Nephron progenitor cell (in vitro differentiated cells): ENCODE measurements around the gene CACNA1C.

Experiments
- DNase-seq: peaks from one replicate; pipeline ENCODE4 v3.0.0; 2021
- H3K27ac Mint-ChIP-seq: 2 replicates; pipeline ENCODE4 v1.8.0; 2021; ENCODE audit warnings: mild to moderate bottlenecking, moderate library complexity, mixed read lengths
- H3K27me3 Mint-ChIP-seq: 2 replicates; pipeline ENCODE4 v1.8.0; 2021; ENCODE audit warnings: mild to moderate bottlenecking, low read depth, mixed read lengths; ENCODE audit not compliant: poor library complexity
- H3K36me3 Mint-ChIP-seq: 2 replicates; pipeline ENCODE4 v1.8.0; 2021; ENCODE audit warnings: low read depth, mixed read lengths
- H3K4me1 Mint-ChIP-seq: 2 replicates; pipeline ENCODE4 v1.8.0; 2021; ENCODE audit warnings: mixed read lengths
- H3K4me3 Mint-ChIP-seq: 2 replicates; pipeline ENCODE4 v1.8.0; 2021; ENCODE audit warnings: mild to moderate bottlenecking, moderate library complexity, mixed read lengths
- H3K9me3 Mint-ChIP-seq: 2 replicates; pipeline ENCODE4 v1.8.0; 2021; ENCODE audit warnings: mild to moderate bottlenecking, moderate library complexity, mixed read lengths
- CTCF ChIP-seq: fragments of 200-600 bp; sonication (generic); IDR thresholded peaks from 2 replicates; pipeline ENCODE4 v1.5.0; 2021; ENCODE audit warnings: antibody characterized with exemption

Gene CACNA1C

GRCh38 chr12:2052826-2053678, at the start of gene CACNA1C:
Gene CACNA1C, plus strand, starts transcription at chr12:2052987. Its CDS starts 576 bp downstream, at chr12:2053563.
- peak within 1 kb of the TSS; percentile 88 for H3K4me3 Mint-ChIP-seq
- peak; percentile 81 for DNase-seq
- no peak for TF ChIP-seq CTCF
- peaks cover 45% of the 10 kb centered on the region for H3K4me1 Mint-ChIP-seq
- no peaks in the 10 kb centered on the region for H3K36me3 Mint-ChIP-seq
- H3K27ac Mint-ChIP-seq, result no peak within 1 kb of the TSS
- H3K27me3 Mint-ChIP-seq, result peaks cover 87% of the 10 kb centered on the region
- H3K9me3 Mint-ChIP-seq, result no peaks in the 10 kb centered on the region

- H3K27me3 Mint-ChIP-seq, result no peaks in the 10 kb centered on the region
- peaks cover 36% of the 10 kb centered on the region for H3K4me1 Mint-ChIP-seq
- H3K36me3 Mint-ChIP-seq, result peaks cover 5% of the 10 kb centered on the region
These were observed 49.1 kb upstream of the CACNA1C start for GRCh38 chr12:2003676-2004112.

GRCh38 chr12:2004113-2004929, 48.5 kb upstream of the CACNA1C start, which contains the start of gene DCP1B:
Gene DCP1B, minus strand, starts transcription at chr12:2004457. Its CDS starts 26 bp downstream, at chr12:2004431.
- Mint-ChIP-seq H3K4me3 (peak within 1 kb of the TSS; percentile 99), H3K27me3 (no peaks in the 10 kb centered on the region), H3K9me3 (no peaks in the 10 kb centered on the region), H3K27ac (peak within 1 kb of the TSS; percentile 99), H3K36me3 (peaks cover 5% of the 10 kb centered on the region), H3K4me1 (peaks cover 36% of the 10 kb centered on the region)
- peak; percentile 98 for DNase-seq
- no peak for TF ChIP-seq CTCF

More at GRCh38 chr12:2003676-2004112, 49.1 kb upstream of the CACNA1C start:
- DNase-seq, result no peak
- no peak for TF ChIP-seq CTCF
- peak overlapping the region; percentile 99 for H3K4me3 Mint-ChIP-seq
- H3K9me3 Mint-ChIP-seq, result no peaks in the 10 kb centered on the region
- H3K27ac Mint-ChIP-seq, result peak overlapping the region; percentile 99

- H3K36me3 Mint-ChIP-seq, result no peaks in the 10 kb centered on the region
- no peaks in the 10 kb centered on the region for H3K27me3 Mint-ChIP-seq
- no peak for DNase-seq
- H3K4me1 Mint-ChIP-seq, result peaks cover 39% of the 10 kb centered on the region
- H3K4me3 Mint-ChIP-seq, result no peak overlapping the region
- no peak for TF ChIP-seq CTCF
- H3K9me3 Mint-ChIP-seq, result no peaks in the 10 kb centered on the region
- H3K27ac Mint-ChIP-seq, result no peak overlapping the region
These were observed 44.1 kb upstream of the CACNA1C start for GRCh38 chr12:2008677-2009076.

- H3K9me3 Mint-ChIP-seq, result no peaks in the 10 kb centered on the region
- H3K4me3 Mint-ChIP-seq, result no peak overlapping the region
- H3K27me3 Mint-ChIP-seq, result no peaks in the 10 kb centered on the region
- DNase-seq, result no peak
- no peaks in the 10 kb centered on the region for H3K36me3 Mint-ChIP-seq
- H3K27ac Mint-ChIP-seq, result no peak overlapping the region
- TF ChIP-seq CTCF, result no peak
- peaks cover 41% of the 10 kb centered on the region for H3K4me1 Mint-ChIP-seq
These were observed 43.2 kb upstream of the CACNA1C start for GRCh38 chr12:2009623-2010022.
